ENCODE data around the gene ROR2.

DNA sequence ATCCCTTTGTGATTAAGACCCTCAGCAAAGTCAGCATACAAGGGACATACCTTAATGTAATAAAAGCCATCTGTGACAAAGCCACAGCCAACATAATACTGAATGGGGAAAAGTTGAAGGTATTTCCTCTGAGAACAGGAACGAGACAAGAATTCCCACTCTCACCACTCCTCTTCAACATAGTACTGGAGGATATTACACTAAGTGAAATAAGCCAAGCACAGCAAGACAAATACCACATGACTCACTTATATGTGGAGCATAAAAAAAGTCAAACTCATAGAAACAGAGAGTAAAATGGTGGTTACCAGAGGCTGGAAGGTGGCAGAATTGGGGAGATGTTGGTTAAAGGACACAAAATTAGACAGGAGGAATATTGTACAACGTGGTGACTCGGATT lies 408.3 kb downstream of the ROR2 start:
- TF ChIP-seq BRCA1 (IDR thresholded peaks at IDR 0.05; ENCODE audit: low read depth, low read length) (no peak), POLR2A (IDR thresholded peaks at IDR 0.05; ENCODE audit: control extremely low read depth in 1 of 2, low read depth in 2 of 2, low read length in 2 of 2) (no peak), JUND (IDR thresholded peaks at IDR 0.05; ENCODE audit: low read length) (no peak), POLR2AphosphoS5 (IDR thresholded peaks at IDR 0.05; ENCODE audit: low read depth, low read length) (no peak), EP300 (IDR thresholded peaks at IDR 0.05; ENCODE audit: borderline replicate concordance in 1 of 2, low read depth in 2 of 2, low read length in 2 of 2) (no peak), FOSL1 (IDR thresholded peaks at IDR 0.05; ENCODE audit: insufficient read depth, low read depth, low read length) (no peak), GTF2F1 (IDR thresholded peaks at IDR 0.05; ENCODE audit: borderline replicate concordance, low read depth, low read length) (no peak), TBP (IDR thresholded peaks at IDR 0.05; ENCODE audit: low read depth, low read length) (no peak), TEAD4 (IDR thresholded peaks at IDR 0.05; ENCODE audit: low read depth, low read length) (no peak), RAD21 (IDR thresholded peaks at IDR 0.05 in 1 of 2, conservative IDR thresholded peaks at IDR 0.05 in 1 of 2; ENCODE audit: low read depth in 2 of 2, low read length in 2 of 2) (no peak), CBX5 (IDR thresholded peaks at IDR 0.05; ENCODE audit: low read depth, low read length) (no peak), YY1 (IDR thresholded peaks at IDR 0.05; ENCODE audit: low read depth, low read length) (no peak)
- TF ChIP-seq, protein P1, sequence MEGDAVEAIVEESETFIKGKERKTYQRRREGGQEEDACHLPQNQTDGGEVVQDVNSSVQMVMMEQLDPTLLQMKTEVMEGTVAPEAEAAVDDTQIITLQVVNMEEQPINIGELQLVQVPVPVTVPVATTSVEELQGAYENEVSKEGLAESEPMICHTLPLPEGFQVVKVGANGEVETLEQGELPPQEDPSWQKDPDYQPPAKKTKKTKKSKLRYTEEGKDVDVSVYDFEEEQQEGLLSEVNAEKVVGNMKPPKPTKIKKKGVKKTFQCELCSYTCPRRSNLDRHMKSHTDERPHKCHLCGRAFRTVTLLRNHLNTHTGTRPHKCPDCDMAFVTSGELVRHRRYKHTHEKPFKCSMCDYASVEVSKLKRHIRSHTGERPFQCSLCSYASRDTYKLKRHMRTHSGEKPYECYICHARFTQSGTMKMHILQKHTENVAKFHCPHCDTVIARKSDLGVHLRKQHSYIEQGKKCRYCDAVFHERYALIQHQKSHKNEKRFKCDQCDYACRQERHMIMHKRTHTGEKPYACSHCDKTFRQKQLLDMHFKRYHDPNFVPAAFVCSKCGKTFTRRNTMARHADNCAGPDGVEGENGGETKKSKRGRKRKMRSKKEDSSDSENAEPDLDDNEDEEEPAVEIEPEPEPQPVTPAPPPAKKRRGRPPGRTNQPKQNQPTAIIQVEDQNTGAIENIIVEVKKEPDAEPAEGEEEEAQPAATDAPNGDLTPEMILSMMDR (IDR thresholded peaks at IDR 0.05; ENCODE audit: control extremely low read depth in 1 of 3, insufficient read depth in 1 of 3, low read depth in 1 of 3, low read length in 3 of 3), result no peak
- TF ChIP-seq, protein P2, sequence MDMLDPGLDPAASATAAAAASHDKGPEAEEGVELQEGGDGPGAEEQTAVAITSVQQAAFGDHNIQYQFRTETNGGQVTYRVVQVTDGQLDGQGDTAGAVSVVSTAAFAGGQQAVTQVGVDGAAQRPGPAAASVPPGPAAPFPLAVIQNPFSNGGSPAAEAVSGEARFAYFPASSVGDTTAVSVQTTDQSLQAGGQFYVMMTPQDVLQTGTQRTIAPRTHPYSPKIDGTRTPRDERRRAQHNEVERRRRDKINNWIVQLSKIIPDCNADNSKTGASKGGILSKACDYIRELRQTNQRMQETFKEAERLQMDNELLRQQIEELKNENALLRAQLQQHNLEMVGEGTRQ (IDR thresholded peaks at IDR 0.05; ENCODE audit: low read length), result no peak

Data from H1 (cell line).